RWPE2 (cell line): Measurements from ENCODE around the gene STAB1.

ENCODE experiments used
- ATAC-seq: fragments of 200-7000 bp; cut with Tn5 transposase; 3 replicates; pipeline ENCODE4 v1.9.1; 2021; ENCODE audit warnings: low read depth
- DNase-seq: peaks from one replicate; pipeline ENCODE4 v3.0.0-alpha.2; 2020; ENCODE audit warnings: low spot score
- H3K27ac ChIP-seq: fragments of 450-650 bp; 2 replicates; pipeline ENCODE4 v1.5.1; 2017; ENCODE audit warnings: mild to moderate bottlenecking; ENCODE audit not compliant: poor library complexity, severe bottlenecking
- H3K27me3 ChIP-seq: fragments of 250-450 bp; sonication (Bioruptor Pico); 2 replicates; pipeline ENCODE4 v1.5.1; 2021; ENCODE audit warnings: mild to moderate bottlenecking, moderate library complexity; ENCODE audit not compliant: insufficient read depth, poor library complexity, severe bottlenecking
- H3K36me3 ChIP-seq: fragments of 250-450 bp; sonication (Bioruptor Pico); 2 replicates; pipeline ENCODE4 v1.5.1; 2020; ENCODE audit warnings: low read depth, mild to moderate bottlenecking, moderate library complexity
- H3K4me1 ChIP-seq: fragments of 250-450 bp; sonication (Bioruptor Pico); 2 replicates; pipeline ENCODE4 v1.5.1; 2021; ENCODE audit warnings: mild to moderate bottlenecking, moderate library complexity; ENCODE audit not compliant: insufficient read depth, poor library complexity, severe bottlenecking
- H3K4me3 ChIP-seq: fragments of 250-450 bp; sonication (Bioruptor Pico); 2 replicates; pipeline ENCODE4 v1.5.1; 2021; ENCODE audit warnings: mild to moderate bottlenecking, moderate library complexity; ENCODE audit not compliant: severe bottlenecking
- H3K9me3 ChIP-seq: fragments of 250-450 bp; sonication (Bioruptor Pico); 2 replicates; pipeline ENCODE4 v1.5.1; 2021; ENCODE audit warnings: mild to moderate bottlenecking, moderate library complexity; ENCODE audit not compliant: severe bottlenecking
- TF ChIP-seq, protein P1 (sequence below): fragments of 450-650 bp; IDR thresholded peaks from one replicate; pipeline ENCODE4 v1.5.1; 2017; ENCODE audit warnings: mild to moderate bottlenecking, moderate library complexity; ENCODE audit not compliant: poor library complexity, severe bottlenecking

The STAB1 gene

GRCh38 chr3:52489453-52489852 lies 5.7 kb upstream of the STAB1 start:
- no peak for ATAC-seq
- H3K27me3 ChIP-seq, result no peaks in the 10 kb centered on the region
- no peak overlapping the region for H3K27ac ChIP-seq
- H3K36me3 ChIP-seq, result peaks cover 44% of the 10 kb centered on the region
- H3K4me3 ChIP-seq, result no peak overlapping the region
- no peak for DNase-seq
- H3K4me1 ChIP-seq, result no peaks in the 10 kb centered on the region
- H3K9me3 ChIP-seq, result no peaks in the 10 kb centered on the region
- TF ChIP-seq, protein P1, sequence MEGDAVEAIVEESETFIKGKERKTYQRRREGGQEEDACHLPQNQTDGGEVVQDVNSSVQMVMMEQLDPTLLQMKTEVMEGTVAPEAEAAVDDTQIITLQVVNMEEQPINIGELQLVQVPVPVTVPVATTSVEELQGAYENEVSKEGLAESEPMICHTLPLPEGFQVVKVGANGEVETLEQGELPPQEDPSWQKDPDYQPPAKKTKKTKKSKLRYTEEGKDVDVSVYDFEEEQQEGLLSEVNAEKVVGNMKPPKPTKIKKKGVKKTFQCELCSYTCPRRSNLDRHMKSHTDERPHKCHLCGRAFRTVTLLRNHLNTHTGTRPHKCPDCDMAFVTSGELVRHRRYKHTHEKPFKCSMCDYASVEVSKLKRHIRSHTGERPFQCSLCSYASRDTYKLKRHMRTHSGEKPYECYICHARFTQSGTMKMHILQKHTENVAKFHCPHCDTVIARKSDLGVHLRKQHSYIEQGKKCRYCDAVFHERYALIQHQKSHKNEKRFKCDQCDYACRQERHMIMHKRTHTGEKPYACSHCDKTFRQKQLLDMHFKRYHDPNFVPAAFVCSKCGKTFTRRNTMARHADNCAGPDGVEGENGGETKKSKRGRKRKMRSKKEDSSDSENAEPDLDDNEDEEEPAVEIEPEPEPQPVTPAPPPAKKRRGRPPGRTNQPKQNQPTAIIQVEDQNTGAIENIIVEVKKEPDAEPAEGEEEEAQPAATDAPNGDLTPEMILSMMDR, result no peak

DNA sequence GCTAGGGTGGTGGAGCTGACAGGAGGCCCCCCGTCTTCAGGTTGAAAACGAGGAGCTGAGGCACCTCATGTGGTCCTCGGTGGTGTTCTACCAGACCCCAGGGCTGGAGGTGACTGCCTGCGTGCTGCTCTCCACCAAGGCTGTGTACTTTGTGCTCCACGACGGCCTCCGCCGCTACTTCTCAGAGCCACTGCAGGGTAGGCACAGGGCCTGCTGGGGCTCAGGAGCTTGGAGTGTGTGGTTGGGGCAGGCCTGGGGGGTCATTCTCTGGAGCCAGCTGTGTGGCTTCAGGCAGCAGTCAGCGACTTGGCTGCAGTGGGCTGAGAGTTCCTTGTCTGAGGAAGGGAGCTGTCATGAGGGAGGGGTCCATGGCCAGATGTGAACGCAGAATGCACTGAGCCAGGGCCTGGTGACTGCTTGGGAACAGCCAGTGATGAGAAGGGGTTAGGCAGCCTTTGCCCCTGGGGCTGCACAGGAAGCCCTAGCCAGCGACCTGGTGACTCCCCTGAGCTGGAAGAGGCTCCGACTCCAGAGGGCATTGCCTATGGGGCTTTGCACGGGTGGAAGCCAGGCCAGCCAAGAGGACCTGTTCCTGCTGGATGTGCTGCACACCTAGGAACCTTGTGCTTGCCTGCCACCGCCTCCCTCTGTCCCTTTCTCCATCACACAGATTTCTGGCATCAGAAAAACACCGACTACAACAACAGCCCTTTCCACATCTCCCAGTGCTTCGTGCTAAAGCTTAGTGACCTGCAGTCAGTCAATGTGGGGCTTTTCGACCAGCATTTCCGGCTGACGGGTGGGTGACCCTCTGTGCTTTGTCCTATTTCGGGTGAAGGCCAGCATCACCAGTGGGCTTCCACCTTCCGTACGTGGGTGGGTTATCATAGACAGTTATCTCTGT lies 4.9 kb upstream of the STAB1 start:
- H3K36me3 ChIP-seq, result peaks cover 42% of the 10 kb centered on the region
- H3K27ac ChIP-seq, result no peak overlapping the region
- no peaks in the 10 kb centered on the region for H3K27me3 ChIP-seq
- H3K4me3 ChIP-seq, result no peak overlapping the region
- ATAC-seq (no peak), DNase-seq (no peak)
- no peaks in the 10 kb centered on the region for H3K9me3 ChIP-seq
- TF ChIP-seq, protein P1, result no peak
- H3K4me1 ChIP-seq, result no peaks in the 10 kb centered on the region

- peaks cover 35% of the 10 kb centered on the region for H3K36me3 ChIP-seq
- no peak overlapping the region for H3K27ac ChIP-seq
- no peaks in the 10 kb centered on the region for H3K27me3 ChIP-seq
- H3K4me3 ChIP-seq, result no peak overlapping the region
- TF ChIP-seq, protein P1, result no peak
- no peaks in the 10 kb centered on the region for H3K4me1 ChIP-seq
- ATAC-seq (no peak), DNase-seq (no peak)
- no peaks in the 10 kb centered on the region for H3K9me3 ChIP-seq
These were observed 4.1 kb upstream of the STAB1 start for GRCh38 chr3:52490939-52491526.

DNA sequence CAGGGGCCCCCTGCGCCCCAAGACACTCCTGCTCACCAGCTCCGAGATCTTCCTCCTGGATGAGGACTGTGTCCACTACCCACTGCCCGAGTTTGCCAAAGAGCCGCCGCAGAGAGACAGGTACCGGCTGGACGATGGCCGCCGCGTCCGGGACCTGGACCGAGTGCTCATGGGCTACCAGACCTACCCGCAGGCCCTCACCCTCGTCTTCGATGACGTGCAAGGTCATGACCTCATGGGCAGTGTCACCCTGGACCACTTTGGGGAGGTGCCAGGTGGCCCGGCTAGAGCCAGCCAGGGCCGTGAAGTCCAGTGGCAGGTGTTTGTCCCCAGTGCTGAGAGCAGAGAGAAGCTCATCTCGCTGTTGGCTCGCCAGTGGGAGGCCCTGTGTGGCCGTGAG lies 3.1 kb upstream of the STAB1 start:
- no peak for DNase-seq
- Histone ChIP-seq H3K9me3 (no peaks in the 10 kb centered on the region), H3K27me3 (no peaks in the 10 kb centered on the region), H3K4me3 (no peak overlapping the region), H3K4me1 (no peaks in the 10 kb centered on the region), H3K27ac (no peak overlapping the region), H3K36me3 (peaks cover 26% of the 10 kb centered on the region)
- TF ChIP-seq, protein P1, result no peak
- ATAC-seq, result no peak
